Measurements from ENCODE around the gene CEMIP. TPM values are rescaled to one million over a fixed set of nuclear protein-coding genes. Genes with fewer than 3 reads are reported as not detected.

CEMIP gene
- total and polyA plus RNA-seq, 10 of the 15 experiments (the other 5 are each of a cell fraction or from before 2014, with no cell fraction given) = 0.01 to 0.44 (median 0.16) TPM; not detected in 6

- TF ChIP-seq ZBTB4 (CRISPR knock-in tag; IDR thresholded peaks at IDR 0.05) = no peak
- TF ChIP-seq SP1 (IDR thresholded peaks at IDR 0.05; ENCODE audit: low read depth, low read length) = no peak
- no peak for TF ChIP-seq LARP7 (IDR thresholded peaks at IDR 0.05)
These were observed 157.3 kb downstream of the CEMIP start (continued) for GRCh38 chr15:80936288-80937078.

- ChIA-PET CTCF (no interaction called here), SMC1A (ENCODE audit: uncharacterized antibody, unreplicated experiment) (interaction anchor here (0.7 kb wide), 1 partner anchor 33 kb away, joined by 4 read pairs; no protein-coding TSS in a partner anchor), POLR2A (no interaction called here), RAD21 (ENCODE audit: unreplicated experiment) (no interaction called here)
- FAIRE-seq = no peak
- no peaks in the 10 kb centered on the region for H3K79me2 ChIP-seq (ENCODE audit: control insufficient read depth, insufficient read depth, low read length)
- no peaks in the 10 kb centered on the region for H4K20me1 ChIP-seq (ENCODE audit: control insufficient read depth, insufficient read depth)
- in situ Hi-C loops (cut with MboI) = no loop called here
- no peaks in the 10 kb centered on the region for H3K4me1 ChIP-seq (ENCODE audit: control insufficient read depth, insufficient read depth, low read length)
- ATAC-seq = no peak
- no peak overlapping the region for H2AFZ ChIP-seq (ENCODE audit: control insufficient read depth, low read depth, low read length)
- intact Hi-C loops (cut with micrococcal nuclease; ENCODE audit: unreplicated experiment) = no loop called here
- no peak overlapping the region for H3K4me2 ChIP-seq (ENCODE audit: control insufficient read depth, insufficient read depth)
- H3K4me3 ChIP-seq = no peak overlapping the region
- WGBS (ENCODE audit: insufficient coverage, insufficient replicate concordance, low lambda C conversion rate, missing lambda C conversion rate) = 85% methylated on average over 12 of the region's 12 CpGs
- H3K27ac ChIP-seq (ENCODE audit: control insufficient read depth, insufficient read depth) = no peak overlapping the region
- H3K36me3 ChIP-seq (ENCODE audit: control insufficient read depth in 2 of 2, insufficient read depth in 2 of 2, low read length in 1 of 2) = no peaks in the 10 kb centered on the region
- H3K9me3 ChIP-seq (replicated peaks; ENCODE audit: control insufficient read depth, insufficient read depth, low read length) = no peaks in the 10 kb centered on the region
- BruUV-seq (replicated peaks) = no TSS peak
- H3K9ac ChIP-seq (ENCODE audit: control insufficient read depth, insufficient read depth, low read length) = no peak overlapping the region
- DNase-seq (ENCODE audit: low read depth, low spot score) = no peak
- no peaks in the 10 kb centered on the region for H3K27me3 ChIP-seq (replicated peaks in 1 of 2; ENCODE audit: control insufficient read depth in 2 of 2, insufficient read depth in 2 of 2, low read length in 1 of 2)
- TF ChIP-seq BCLAF1 (IDR thresholded peaks at IDR 0.05) = no peak
- no peak for TF ChIP-seq RCOR1 (conservative IDR thresholded peaks at IDR 0.05; ENCODE audit: low read depth, low read length)
- TF ChIP-seq ZBTB4 (CRISPR knock-in tag; IDR thresholded peaks at IDR 0.05) = no peak
- TF ChIP-seq RBBP5 (conservative IDR thresholded peaks at IDR 0.05) = no peak
- no peak for TF ChIP-seq RELA (IDR thresholded peaks at IDR 0.05; ENCODE audit: borderline replicate concordance, partially characterized antibody)
- no peak for TF ChIP-seq NR2F1 (conservative IDR thresholded peaks at IDR 0.05)
- no peak for TF ChIP-seq HDAC2 (IDR thresholded peaks at IDR 0.05)
- TF ChIP-seq POU2F2 (IDR thresholded peaks at IDR 0.05; ENCODE audit: borderline replicate concordance, low read depth, low read length) = no peak
- no peak for TF ChIP-seq ESRRA (IDR thresholded peaks at IDR 0.05; ENCODE audit: low read length)
- TF ChIP-seq JUNB (IDR thresholded peaks at IDR 0.05) = no peak
- no peak for TF ChIP-seq ZZZ3 (IDR thresholded peaks at IDR 0.05; ENCODE audit: control insufficient read depth, insufficient read length, low read depth)
These were observed 158.5 kb downstream of the CEMIP start for GRCh38 chr15:80937718-80938117.

Measured in GM12878 (cell line).